ENCODE measurements around the gene ADCY10. TPM values are rescaled to one million over a fixed set of nuclear protein-coding genes. Genes with fewer than 3 reads are reported as not detected.

Gene ADCY10
- total and polyA plus RNA-seq, 9 of the 15 experiments (the other 6 are each of a cell fraction or from before 2014, with no cell fraction given) = 0.08 to 0.86 (median 0.22) TPM

DNA sequence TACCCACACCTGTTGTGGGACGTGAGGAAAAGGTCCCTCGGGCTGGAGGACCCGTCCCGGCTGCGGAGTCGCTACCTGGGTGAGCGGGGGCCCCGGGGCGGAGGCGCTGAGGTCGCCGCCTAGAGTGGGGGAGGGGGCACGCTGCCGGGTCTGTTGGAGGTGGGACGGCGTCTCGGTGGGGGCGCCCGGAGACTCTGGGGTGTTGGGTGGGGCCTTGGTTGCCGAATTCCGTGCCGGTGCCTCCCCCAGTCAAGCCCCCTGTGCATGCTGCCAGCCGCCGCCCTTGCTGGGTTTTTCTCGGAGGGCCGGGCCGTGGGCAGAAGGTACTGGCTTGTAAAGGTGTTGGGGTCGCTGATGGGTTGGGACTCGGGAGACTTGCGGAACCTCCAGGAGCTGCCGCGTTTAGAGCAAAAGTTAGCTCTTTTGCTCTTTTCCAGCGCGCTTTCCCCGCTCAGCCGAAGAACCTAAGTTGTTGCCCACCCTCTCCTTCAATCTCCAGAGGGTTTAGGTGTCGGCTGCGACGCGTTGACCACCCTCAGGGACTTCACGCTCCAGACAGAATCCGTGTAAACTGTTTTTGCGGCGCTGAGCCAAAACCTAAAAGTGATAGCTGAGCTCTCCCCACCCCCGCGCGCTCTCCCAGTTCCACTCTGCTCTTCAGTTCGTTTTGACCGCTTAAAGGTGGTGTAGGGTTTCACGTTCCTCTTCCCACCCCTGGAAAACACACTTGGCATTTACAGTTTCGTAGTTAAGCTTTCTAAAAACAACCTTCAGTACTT lies 23.2 kb upstream of the ADCY10 start, which contains the start of gene MPC2 (continued):
- TF ChIP-seq, protein P1, sequence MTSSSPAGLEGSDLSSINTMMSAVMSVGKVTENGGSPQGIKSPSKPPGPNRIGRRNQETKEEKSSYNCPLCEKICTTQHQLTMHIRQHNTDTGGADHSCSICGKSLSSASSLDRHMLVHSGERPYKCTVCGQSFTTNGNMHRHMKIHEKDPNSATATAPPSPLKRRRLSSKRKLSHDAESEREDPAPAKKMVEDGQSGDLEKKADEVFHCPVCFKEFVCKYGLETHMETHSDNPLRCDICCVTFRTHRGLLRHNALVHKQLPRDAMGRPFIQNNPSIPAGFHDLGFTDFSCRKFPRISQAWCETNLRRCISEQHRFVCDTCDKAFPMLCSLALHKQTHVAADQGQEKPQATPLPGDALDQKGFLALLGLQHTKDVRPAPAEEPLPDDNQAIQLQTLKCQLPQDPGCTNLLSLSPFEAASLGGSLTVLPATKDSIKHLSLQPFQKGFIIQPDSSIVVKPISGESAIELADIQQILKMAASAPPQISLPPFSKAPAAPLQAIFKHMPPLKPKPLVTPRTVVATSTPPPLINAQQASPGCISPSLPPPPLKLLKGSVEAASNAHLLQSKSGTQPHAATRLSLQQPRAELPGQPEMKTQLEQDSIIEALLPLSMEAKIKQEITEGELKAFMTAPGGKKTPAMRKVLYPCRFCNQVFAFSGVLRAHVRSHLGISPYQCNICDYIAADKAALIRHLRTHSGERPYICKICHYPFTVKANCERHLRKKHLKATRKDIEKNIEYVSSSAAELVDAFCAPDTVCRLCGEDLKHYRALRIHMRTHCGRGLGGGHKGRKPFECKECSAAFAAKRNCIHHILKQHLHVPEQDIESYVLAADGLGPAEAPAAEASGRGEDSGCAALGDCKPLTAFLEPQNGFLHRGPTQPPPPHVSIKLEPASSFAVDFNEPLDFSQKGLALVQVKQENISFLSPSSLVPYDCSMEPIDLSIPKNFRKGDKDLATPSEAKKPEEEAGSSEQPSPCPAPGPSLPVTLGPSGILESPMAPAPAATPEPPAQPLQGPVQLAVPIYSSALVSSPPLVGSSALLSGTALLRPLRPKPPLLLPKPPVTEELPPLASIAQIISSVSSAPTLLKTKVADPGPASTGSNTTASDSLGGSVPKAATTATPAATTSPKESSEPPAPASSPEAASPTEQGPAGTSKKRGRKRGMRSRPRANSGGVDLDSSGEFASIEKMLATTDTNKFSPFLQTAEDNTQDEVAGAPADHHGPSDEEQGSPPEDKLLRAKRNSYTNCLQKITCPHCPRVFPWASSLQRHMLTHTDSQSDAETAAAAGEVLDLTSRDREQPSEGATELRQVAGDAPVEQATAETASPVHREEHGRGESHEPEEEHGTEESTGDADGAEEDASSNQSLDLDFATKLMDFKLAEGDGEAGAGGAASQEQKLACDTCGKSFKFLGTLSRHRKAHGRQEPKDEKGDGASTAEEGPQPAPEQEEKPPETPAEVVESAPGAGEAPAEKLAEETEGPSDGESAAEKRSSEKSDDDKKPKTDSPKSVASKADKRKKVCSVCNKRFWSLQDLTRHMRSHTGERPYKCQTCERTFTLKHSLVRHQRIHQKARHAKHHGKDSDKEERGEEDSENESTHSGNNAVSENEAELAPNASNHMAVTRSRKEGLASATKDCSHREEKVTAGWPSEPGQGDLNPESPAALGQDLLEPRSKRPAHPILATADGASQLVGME (CRISPR knock-in tag; IDR thresholded peaks at IDR 0.05) = no peak
- TF ChIP-seq MYBL2 (IDR thresholded peaks at IDR 0.05; ENCODE audit: low read depth) (no peak), MYBL2 (CRISPR knock-in tag; IDR thresholded peaks at IDR 0.05; ENCODE audit: borderline replicate concordance) (no peak), KAT2B (IDR thresholded peaks at IDR 0.05; ENCODE audit: low read depth, low read length) (no peak), RBBP5 (IDR thresholded peaks at IDR 0.05; ENCODE audit: borderline replicate concordance, insufficient read depth, low read length, poor library complexity, severe bottlenecking) (peak; percentile 82), ZNF444 (CRISPR knock-in tag; IDR thresholded peaks at IDR 0.05) (0 out of 2 replicates have a peak, but pooled peaks have one; percentile 34), CCNT2 (IDR thresholded peaks at IDR 0.05; ENCODE audit: borderline replicate concordance, extremely low read depth, insufficient read length, low read depth, low read length) (peak; percentile 49), SRSF3 (IDR thresholded peaks at IDR 0.05; ENCODE audit: insufficient read depth, low read length) (no peak)
- TF ChIP-seq, protein P2, sequence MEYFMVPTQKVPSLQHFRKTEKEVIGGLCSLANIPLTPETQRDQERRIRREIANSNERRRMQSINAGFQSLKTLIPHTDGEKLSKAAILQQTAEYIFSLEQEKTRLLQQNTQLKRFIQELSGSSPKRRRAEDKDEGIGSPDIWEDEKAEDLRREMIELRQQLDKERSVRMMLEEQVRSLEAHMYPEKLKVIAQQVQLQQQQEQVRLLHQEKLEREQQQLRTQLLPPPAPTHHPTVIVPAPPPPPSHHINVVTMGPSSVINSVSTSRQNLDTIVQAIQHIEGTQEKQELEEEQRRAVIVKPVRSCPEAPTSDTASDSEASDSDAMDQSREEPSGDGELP (CRISPR knock-in tag; IDR thresholded peaks at IDR 0.05; ENCODE audit: borderline replicate concordance) = no peak; the same call in 1 of the 2 replicates
- TF ChIP-seq, protein P3, sequence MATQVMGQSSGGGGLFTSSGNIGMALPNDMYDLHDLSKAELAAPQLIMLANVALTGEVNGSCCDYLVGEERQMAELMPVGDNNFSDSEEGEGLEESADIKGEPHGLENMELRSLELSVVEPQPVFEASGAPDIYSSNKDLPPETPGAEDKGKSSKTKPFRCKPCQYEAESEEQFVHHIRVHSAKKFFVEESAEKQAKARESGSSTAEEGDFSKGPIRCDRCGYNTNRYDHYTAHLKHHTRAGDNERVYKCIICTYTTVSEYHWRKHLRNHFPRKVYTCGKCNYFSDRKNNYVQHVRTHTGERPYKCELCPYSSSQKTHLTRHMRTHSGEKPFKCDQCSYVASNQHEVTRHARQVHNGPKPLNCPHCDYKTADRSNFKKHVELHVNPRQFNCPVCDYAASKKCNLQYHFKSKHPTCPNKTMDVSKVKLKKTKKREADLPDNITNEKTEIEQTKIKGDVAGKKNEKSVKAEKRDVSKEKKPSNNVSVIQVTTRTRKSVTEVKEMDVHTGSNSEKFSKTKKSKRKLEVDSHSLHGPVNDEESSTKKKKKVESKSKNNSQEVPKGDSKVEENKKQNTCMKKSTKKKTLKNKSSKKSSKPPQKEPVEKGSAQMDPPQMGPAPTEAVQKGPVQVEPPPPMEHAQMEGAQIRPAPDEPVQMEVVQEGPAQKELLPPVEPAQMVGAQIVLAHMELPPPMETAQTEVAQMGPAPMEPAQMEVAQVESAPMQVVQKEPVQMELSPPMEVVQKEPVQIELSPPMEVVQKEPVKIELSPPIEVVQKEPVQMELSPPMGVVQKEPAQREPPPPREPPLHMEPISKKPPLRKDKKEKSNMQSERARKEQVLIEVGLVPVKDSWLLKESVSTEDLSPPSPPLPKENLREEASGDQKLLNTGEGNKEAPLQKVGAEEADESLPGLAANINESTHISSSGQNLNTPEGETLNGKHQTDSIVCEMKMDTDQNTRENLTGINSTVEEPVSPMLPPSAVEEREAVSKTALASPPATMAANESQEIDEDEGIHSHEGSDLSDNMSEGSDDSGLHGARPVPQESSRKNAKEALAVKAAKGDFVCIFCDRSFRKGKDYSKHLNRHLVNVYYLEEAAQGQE (IDR thresholded peaks at IDR 0.05; ENCODE audit: borderline replicate concordance) = no peak
- TF ChIP-seq, protein P3 (CRISPR knock-in tag; IDR thresholded peaks at IDR 0.05; ENCODE audit: low read depth) = no peak
